HG02588 (cell line): ENCODE measurements around the gene ANKS3.

Experiments used
- ATAC-seq: cut with Tn5 transposase; IDR thresholded peaks from one replicate; pipeline ENCODE4 v1.9.1; 2021; ENCODE audit warnings: mild to moderate bottlenecking, moderate library complexity; ENCODE audit not compliant: unreplicated experiment

ANKS3 gene

GRCh38 chr16:4686497-4687210 lies 47.4 kb downstream of the ANKS3 start:
- no peak for ATAC-seq

- ATAC-seq: no peak
Observed at GRCh38 chr16:4685776-4686496, 48.1 kb downstream of the ANKS3 start.

- ATAC-seq: no peak
Observed at GRCh38 chr16:4685292-4685691, 48.8 kb downstream of the ANKS3 start.

DNA sequence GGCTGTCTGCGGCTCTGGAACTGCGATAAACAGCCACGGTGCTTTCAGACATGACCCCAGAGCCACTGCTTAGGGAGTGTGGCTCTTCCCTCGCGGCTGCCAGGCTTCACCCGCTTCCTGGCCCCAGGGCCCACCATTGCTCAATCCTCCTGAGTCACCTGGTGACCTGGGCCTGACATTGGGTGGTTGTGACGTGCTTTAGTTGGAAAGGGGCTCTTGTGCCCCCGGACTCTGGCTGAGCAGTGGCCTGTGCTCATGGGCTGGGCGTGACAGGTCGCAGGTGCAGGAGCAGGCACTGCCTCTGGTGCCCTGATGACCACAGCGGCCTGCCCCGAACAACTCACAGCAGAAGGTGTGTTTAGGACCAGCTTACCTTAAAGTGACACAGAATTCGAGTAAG lies 49.3 kb downstream of the ANKS3 start:
- ATAC-seq: no peak

- no peak for ATAC-seq
Observed at GRCh38 chr16:4684058-4684715, 49.9 kb downstream of the ANKS3 start.

- ATAC-seq: no peak
Observed at GRCh38 chr16:4683255-4684057, 50.6 kb downstream of the ANKS3 start.

DNA sequence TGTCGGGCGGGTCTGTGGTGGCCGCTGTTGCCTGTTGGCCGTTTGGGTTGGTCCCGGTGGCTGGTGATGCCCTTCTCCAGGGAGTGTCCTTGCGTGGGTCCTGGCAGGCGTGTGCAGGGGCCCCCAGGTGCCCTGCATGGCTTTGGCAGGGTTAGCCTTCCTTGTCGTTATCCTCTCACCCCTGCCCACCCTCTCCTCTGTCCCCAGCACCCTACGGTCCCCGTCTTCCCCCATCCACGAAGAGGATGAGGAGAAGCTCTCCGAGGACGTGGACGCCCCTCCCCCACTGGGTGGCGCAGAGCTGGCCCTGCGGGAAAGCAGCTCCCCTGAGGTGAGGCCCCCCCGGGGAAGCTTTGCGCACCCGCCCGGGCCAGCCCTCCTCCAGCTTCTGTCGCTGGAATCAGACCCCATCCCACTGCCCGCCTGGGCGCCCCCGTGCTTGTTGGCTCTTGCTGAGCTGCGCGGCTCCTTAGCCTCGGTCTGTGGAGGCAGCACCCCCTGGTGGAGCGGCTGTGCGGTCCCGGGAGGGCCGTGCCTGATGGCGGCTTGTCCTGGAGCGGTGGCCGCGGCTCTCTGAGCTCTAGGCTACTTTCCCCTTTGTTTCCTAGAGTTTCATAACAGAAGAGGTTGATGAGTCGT lies 51.3 kb downstream of the ANKS3 start:
- no peak for ATAC-seq

DNA sequence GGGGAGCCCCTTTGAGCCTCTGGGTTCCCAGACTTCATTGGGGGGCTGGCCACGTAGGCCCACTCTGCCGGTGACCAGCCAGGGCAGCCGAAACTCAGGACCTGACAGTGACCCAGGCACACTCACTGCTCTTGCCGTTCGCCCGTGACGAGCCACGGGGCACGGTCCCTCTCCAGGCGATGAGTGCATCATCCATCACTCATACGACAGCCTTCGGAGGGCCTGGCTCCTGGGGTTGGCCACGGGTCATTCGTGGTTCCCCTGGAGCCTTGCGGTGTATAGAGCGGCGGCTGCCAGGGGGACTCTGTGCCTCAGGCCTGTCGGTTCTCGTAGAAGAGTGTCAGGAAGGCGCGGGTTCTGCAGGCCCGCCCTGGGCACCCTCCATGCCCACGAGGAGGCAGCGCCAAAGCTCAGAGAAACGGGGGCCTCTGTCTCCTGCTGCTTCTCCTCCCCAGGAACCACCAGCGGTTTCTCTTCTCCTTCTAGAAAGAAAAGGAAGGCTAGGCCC lies 51.9 kb downstream of the ANKS3 start:
- no peak for ATAC-seq

GRCh38 chr16:4681471-4682083 lies 52.5 kb downstream of the ANKS3 start:
- ATAC-seq: no peak

DNA sequence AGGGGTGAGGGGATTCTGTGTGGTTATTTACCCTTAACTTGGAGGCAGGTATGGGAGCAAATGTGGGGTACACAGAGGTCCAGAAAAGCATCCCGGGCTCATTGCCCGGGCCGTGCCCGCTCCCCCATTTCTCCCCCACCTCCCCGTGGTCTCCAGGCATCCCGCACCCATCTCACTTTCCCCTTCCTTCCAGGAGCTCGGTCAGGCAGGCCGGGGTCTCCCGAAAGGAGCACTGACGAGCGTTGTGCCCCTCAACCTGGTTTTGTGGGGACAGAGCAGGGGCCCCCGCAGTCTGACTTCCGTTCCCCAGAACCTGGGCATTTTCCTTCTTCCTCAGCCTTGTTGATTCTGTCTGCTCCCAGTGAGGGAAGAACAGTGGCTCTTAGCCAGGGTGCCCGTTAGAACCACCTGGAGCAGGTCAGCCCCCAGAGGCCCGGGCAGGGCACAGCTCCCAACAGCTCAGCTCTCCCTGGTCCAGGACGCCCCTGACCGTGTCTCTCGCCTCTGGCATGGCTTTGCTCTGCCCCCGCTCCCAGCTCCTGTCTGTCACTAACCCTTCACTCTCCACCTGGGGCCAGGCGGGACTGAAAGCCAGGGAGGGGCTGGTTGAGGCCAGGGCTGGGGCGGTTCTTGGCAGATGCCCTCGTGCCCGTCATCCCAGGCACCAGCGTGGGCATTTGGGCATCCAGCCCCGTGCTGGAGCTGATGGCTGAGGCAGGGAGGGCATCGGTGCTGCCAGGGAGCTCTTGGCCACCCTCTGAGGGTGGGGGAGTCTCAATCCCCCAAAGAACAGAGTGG lies 53.2 kb downstream of the ANKS3 start:
- no peak for ATAC-seq

- ATAC-seq: no peak
Observed at GRCh38 chr16:4679850-4680636, 54.0 kb downstream of the ANKS3 start.

- ATAC-seq: no peak
Observed at GRCh38 chr16:4679156-4679849, 54.8 kb downstream of the ANKS3 start.

- no peak for ATAC-seq
Observed at GRCh38 chr16:4678596-4678995, 55.5 kb downstream of the ANKS3 start.

DNA sequence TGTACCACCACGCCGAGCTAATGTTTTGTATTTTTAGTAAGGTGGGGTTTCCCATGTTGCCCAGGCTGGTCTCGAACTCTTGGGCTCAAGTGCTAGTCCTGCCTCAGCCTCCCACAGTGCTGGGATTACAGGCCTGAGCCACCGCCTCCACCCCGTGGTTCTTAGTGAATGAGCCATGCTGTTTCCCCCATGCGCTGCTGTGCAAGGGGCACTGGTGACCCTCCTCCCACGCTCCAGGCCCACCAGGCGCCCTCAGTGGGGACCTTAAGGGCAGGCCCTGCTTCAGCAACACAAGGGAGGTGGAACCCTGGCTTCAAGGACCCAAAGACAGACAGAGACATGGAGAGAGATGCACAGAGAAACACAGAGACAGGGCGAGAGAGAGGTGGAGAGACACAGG lies 56.1 kb downstream of the ANKS3 start:
- no peak for ATAC-seq

DNA sequence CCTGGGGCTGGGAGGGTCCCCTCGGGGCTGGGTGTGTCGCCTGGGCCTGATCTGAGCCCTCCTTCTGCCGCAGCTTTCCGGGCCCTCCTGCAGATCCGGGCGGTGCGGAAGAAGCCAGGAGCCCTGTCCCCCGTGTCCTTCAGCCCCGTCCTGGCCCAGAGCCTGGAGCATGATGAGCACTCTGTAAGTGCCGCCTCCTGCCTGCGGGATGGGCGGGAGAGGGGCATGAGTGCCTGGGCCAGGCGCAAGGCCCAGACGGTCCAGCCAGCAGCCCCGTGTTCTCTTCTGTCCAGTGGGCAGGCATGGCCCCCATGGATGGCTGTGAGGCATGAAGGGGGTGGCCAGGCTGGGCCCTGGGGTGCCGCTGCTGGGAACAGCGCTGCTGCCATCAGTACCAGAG lies 56.7 kb downstream of the ANKS3 start:
- ATAC-seq: no peak

DNA sequence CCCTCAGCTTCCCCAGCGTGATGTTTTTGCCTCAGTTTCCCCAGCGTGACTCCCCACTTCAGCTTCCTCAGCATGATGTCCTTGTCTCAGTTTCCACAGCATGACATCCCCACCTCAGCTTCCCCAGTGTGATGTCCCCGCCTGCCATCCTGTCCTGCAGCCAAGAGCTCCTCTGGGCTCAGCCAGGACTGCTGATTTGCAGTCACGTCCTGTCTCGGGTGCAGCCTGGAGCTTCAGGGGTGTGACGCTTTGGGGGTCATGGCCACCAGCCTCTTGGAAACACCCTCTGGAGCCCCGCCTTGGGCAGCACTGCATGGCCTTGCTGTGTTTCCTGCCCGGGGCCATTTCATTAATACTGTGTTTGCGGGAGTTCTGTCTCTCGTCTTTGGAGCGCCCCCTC lies 57.2 kb downstream of the ANKS3 start:
- ATAC-seq: no peak

DNA sequence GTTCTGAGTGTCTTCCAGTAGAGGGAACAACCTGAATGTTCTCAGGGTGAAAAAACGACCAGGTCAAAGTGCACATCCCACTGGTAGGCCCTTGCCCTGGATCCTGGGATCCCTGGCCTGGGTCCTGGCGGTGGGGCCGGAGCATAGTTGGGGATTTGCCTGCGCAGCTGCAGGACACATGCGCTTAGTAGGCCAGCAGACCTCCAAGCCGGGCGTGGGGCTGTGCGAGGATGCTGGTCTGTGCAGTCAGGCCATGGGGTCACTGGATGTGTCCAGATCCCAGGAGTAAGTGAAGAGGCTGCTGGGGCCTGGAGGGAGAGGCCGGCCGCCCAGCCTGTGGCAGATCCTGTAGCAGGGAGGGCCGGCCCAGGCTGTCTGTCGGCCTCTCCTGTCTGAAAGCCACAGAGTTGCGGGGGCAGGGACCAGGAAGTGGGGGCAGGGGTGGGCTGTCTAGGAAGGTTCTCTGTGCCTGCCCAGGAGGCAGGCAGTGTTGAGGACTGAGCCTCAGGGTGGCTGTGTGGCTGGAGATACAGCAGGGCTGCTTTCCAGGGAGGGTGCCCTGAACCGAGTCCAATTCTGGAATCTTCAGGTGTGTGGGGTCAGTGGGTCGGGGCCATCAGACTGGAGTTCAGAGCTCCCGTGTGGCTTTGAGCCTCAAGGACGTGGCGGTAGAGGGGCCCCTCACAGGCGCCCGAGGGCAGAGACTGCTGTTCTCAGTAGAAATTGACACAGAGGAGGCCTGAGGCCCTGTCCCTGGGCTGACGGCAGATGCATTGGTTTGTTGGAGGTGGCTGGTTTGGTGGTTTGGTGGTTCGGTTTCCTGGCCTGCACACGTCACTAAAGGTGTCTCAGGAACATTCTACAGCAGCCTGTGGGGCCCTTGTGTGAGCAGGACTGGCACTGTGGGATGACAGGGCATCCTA lies 57.9 kb downstream of the ANKS3 start:
- ATAC-seq: no peak
